ENCODE data around the gene GOLGA6A. TPM values are rescaled to one million over a fixed set of nuclear protein-coding genes. Genes with fewer than 3 reads are reported as not detected.

The GOLGA6A gene
- total RNA-seq, 2 experiments from 2014 or later = 0.16 to 0.42 TPM

DNA sequence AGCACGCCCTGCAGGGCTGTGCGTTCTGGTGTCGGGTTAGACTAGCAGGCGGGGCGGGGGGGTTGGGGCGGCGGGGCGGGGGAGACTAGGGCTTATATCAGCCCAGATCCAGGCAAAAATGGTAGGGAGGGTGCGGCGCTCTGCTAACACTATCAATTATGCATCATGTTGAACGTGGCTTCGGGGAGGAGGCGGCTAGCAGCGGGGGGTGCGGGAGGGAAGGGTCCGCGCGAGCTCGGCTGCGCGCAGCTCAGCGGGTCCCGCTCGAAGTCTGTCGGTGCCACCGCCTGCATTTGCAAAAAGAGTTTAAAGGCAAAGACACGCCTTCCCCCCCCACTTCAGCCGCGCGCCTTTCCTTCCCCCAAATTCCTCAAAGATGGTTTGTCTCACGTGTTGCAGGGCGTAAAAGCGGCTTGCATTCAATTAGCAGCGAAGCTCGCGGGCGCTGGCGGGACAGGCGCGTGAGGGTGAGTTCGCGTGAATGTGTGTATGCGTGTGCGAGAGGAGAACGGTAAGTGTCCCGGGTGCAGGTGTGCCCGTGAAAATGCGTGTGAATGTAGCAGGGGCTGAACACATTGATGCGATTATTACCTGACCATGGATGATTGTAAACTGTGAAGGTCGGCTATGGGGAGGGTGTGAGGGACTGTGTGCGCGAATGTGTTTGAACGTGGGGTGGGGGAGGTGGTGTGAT lies 48.0 kb upstream of the GOLGA6A start, which contains the start of gene ISLR2:
TSS of gene ISLR2 (plus strand) at position 432 of the 694 bp plus-strand sequence. CDS start 2,169 bp downstream, outside the sequence.
- Histone ChIP-seq H3K4me1 (ENCODE audit: insufficient read depth, low read length) (peaks cover 34% of the 10 kb centered on the region), H3K36me3 (ENCODE audit: insufficient read depth, low read length) (no peaks in the 10 kb centered on the region), H3K27ac (ENCODE audit: low read depth in 1 of 2, low read length in 2 of 2) (no peak within 1 kb of the TSS), H3K9me3 (ENCODE audit: control insufficient read depth in 1 of 2, insufficient read depth in 1 of 2, low read length in 2 of 2) (peaks cover 0 to 38% of the 10 kb centered on the region in 2 experiments), H3K4me3 (ENCODE audit: low read length) (no peak within 1 kb of the TSS), H3K27me3 (ENCODE audit: control insufficient read depth in 1 of 2, insufficient read depth in 2 of 2, low read length in 2 of 2) (peaks cover 76 to 93% of the 10 kb centered on the region in 2 experiments)
- Mint-ChIP-seq H3K27ac (no peak within 1 kb of the TSS), H3K4me3 (no peak within 1 kb of the TSS), H3K9me3 (no peaks in the 10 kb centered on the region), H3K27me3 (peaks cover 89% of the 10 kb centered on the region), H3K4me1 (ENCODE audit: low read depth) (peaks cover 35% of the 10 kb centered on the region), H3K36me3 (ENCODE audit: low read depth) (no peaks in the 10 kb centered on the region)
- TF ChIP-seq, protein P1, sequence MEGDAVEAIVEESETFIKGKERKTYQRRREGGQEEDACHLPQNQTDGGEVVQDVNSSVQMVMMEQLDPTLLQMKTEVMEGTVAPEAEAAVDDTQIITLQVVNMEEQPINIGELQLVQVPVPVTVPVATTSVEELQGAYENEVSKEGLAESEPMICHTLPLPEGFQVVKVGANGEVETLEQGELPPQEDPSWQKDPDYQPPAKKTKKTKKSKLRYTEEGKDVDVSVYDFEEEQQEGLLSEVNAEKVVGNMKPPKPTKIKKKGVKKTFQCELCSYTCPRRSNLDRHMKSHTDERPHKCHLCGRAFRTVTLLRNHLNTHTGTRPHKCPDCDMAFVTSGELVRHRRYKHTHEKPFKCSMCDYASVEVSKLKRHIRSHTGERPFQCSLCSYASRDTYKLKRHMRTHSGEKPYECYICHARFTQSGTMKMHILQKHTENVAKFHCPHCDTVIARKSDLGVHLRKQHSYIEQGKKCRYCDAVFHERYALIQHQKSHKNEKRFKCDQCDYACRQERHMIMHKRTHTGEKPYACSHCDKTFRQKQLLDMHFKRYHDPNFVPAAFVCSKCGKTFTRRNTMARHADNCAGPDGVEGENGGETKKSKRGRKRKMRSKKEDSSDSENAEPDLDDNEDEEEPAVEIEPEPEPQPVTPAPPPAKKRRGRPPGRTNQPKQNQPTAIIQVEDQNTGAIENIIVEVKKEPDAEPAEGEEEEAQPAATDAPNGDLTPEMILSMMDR (IDR thresholded peaks at IDR 0.05) = no peak
- ChIA-PET POLR2A (no interaction called here), CTCF (no interaction called here)
- no peak for ATAC-seq (ENCODE audit: poor library complexity)
- DNase-seq = no peak
- intact Hi-C loops (cut with DNase I, micrococcal nuclease) = loop anchor here in 1 of 2 experiments (10.0 kb wide), 1 partner anchor 176 kb away; no protein-coding TSS in a partner anchor

DNA sequence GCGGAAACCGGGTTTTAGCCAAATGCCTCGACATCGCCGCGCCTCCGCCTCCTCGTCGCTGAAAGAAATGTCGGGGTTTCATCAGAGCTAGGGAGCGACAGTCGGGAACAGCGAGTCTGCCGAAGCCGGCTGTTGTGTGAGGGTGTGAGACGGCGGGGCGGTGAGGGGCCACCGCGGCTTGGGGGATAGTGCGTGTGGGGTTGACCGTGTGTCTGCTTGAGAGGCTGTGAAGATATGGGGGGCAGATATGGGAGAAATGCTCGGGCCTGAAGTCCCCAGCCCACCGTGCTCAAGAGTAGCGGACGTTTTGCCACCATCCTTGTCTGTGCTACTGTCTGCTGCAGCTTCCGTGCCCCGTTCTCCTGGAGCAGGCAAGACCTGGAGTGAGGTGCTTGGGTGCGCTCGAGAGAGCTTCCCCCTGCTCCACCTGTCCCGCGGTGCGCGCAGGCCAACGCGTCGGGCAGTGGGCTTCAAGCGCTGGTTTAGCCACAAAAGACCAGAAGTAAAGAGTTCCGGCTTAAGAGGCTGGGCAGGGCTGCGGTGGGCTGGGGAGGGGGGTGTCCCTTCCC lies 47.3 kb upstream of the GOLGA6A start:
- TF ChIP-seq, protein P1 (IDR thresholded peaks at IDR 0.05) = no peak
- H3K4me3 ChIP-seq (ENCODE audit: low read length) = no peak overlapping the region
- POLR2A ChIA-PET = no interaction called here
- CTCF ChIA-PET = no interaction called here
- no peak overlapping the region for H3K4me3 Mint-ChIP-seq
- no peak overlapping the region for H3K27ac ChIP-seq (ENCODE audit: low read depth in 1 of 2, low read length in 2 of 2)
- peaks cover 29% of the 10 kb centered on the region for H3K4me1 ChIP-seq (ENCODE audit: insufficient read depth, low read length)
- H3K36me3 Mint-ChIP-seq (ENCODE audit: low read depth) = no peaks in the 10 kb centered on the region
- no peak for ATAC-seq (ENCODE audit: poor library complexity)
- H3K27ac Mint-ChIP-seq = no peak overlapping the region
- H3K27me3 Mint-ChIP-seq = peaks cover 86% of the 10 kb centered on the region
- DNase-seq = no peak
- H3K36me3 ChIP-seq (ENCODE audit: insufficient read depth, low read length) = no peaks in the 10 kb centered on the region
- peaks cover 70 to 86% of the 10 kb centered on the region in 2 experiments for H3K27me3 ChIP-seq (ENCODE audit: control insufficient read depth in 1 of 2, insufficient read depth in 2 of 2, low read length in 2 of 2)
- H3K9me3 Mint-ChIP-seq = no peaks in the 10 kb centered on the region
- intact Hi-C loops (cut with DNase I, micrococcal nuclease) = loop anchor here (5.0 to 10.0 kb wide), 3 partner anchors 157 to 175 kb away; no protein-coding TSS in a partner anchor
- H3K9me3 ChIP-seq (ENCODE audit: control insufficient read depth in 1 of 2, insufficient read depth in 1 of 2, low read length in 2 of 2) = peaks cover 0 to 32% of the 10 kb centered on the region in 2 experiments
- peaks cover 29% of the 10 kb centered on the region for H3K4me1 Mint-ChIP-seq (ENCODE audit: low read depth)

DNA sequence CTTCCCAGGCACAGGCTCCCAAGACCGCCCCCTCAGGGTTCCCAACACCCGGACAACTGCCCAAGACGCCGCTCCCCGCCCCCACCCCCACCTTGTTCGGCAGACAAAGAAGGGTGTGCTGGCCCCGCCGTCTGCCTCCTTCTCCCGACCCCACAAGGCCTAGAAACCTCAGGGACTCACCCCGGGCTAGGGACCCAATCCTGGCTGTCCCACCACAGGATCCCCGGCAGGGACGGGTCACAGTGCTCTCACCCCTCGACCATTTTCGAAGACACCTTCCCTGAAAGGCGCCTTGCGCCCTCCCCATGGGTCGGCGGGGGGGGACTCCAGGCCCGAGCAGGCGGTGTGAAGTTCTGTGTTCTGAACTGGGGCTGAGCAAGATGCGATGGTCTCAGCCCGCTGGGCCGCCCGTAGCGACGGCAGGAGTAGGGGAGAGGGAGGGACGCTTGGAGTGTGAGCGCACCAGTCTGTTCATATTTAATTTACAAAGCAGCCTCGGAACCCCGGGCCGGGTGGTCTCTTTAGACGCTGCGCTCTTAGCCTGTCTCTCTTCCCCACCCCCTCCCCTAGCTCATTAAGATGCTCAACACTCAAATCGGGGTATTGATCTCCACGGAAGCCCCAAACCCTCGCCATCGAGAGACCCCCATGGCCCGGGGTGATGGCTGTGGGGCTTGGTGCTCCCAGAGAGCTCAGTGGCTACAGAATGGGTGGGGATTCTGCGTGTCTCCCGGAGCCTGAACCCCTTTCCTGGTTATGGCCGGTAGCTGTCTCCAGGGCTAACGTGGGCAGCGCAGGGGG lies 46.6 kb upstream of the GOLGA6A start:
- ChIA-PET CTCF (no interaction called here), POLR2A (no interaction called here)
- Mint-ChIP-seq H3K4me1 (ENCODE audit: low read depth) (peaks cover 25% of the 10 kb centered on the region), H3K4me3 (peak overlapping the region; percentile 30), H3K36me3 (ENCODE audit: low read depth) (no peaks in the 10 kb centered on the region), H3K27me3 (peaks cover 89% of the 10 kb centered on the region), H3K9me3 (no peaks in the 10 kb centered on the region), H3K27ac (no peak overlapping the region)
- H3K9me3 ChIP-seq (ENCODE audit: control insufficient read depth in 1 of 2, insufficient read depth in 1 of 2, low read length in 2 of 2) = peaks cover 0 to 26% of the 10 kb centered on the region in 2 experiments
- no peaks in the 10 kb centered on the region for H3K36me3 ChIP-seq (ENCODE audit: insufficient read depth, low read length)
- DNase-seq = no peak
- intact Hi-C loops (cut with DNase I, micrococcal nuclease) = loop anchor here (5.0 kb wide), 2 partner anchors 157 to 173 kb away; no protein-coding TSS in a partner anchor
- ATAC-seq (ENCODE audit: poor library complexity) = no peak
- H3K4me3 ChIP-seq (ENCODE audit: low read length) = no peak overlapping the region
- peaks cover 67 to 80% of the 10 kb centered on the region in 2 experiments for H3K27me3 ChIP-seq (ENCODE audit: control insufficient read depth in 1 of 2, insufficient read depth in 2 of 2, low read length in 2 of 2)
- TF ChIP-seq, protein P1 (IDR thresholded peaks at IDR 0.05) = no peak
- no peak overlapping the region for H3K27ac ChIP-seq (ENCODE audit: low read depth in 1 of 2, low read length in 2 of 2)
- H3K4me1 ChIP-seq (ENCODE audit: insufficient read depth, low read length) = peaks cover 26% of the 10 kb centered on the region
